Peyer's patch (tissue), 4 donors: ENCODE results near the gene ITGA2B. TPM values are rescaled to one million over a fixed set of nuclear protein-coding genes. Genes with fewer than 3 reads are reported as not detected.
"Not testable (repeated sequence)": the region's sequence is repeated elsewhere in the genome, so short reads cannot be mapped to it uniquely, and the experiment has no call there.

Experiments
- DNase-seq, 3 donors: peaks; one replicate each; pipeline ENCODE4 v3.0.0-alpha.2; 2017 to 2019
- H3K27ac ChIP-seq, 4 donors: fragments of 200-600 bp; sonication (generic); one replicate each; pipeline ENCODE4 v1.5.1; 2016 to 2019
- H3K27me3 ChIP-seq, 2 donors: fragments of 200-600 bp; sonication (generic); one replicate each; pipeline ENCODE4 v1.5.1; 2019
- H3K36me3 ChIP-seq, 3 donors: fragments of 200-600 bp; sonication (generic); one replicate each; pipeline ENCODE4 v1.5.1; 2016 to 2019
- H3K4me1 ChIP-seq, 4 donors: fragments of 200-600 bp; sonication (generic); one replicate each; pipeline ENCODE4 v1.5.1; 2016 to 2019
- H3K4me3 ChIP-seq, 4 donors: fragments of 200-600 bp; sonication (generic); 1 replicate in 3 of 4; 2 replicates in 1 of 4; pipeline ENCODE4 v1.5.1; 2016 to 2019; ENCODE audit warnings: mild to moderate bottlenecking in 1 of 4
- H3K9me3 ChIP-seq, 4 donors: fragments of 200-600 bp; sonication (generic); one replicate each; pipeline ENCODE4 v1.5.1; 2016 to 2019; ENCODE audit warnings: mild to moderate bottlenecking in 1 of 4
- POLR2A ChIP-seq, 2 donors: fragments of 450-650 bp; IDR thresholded peaks; one replicate each; pipeline ENCODE4 v1.5.1; 2017; ENCODE audit warnings: antibody characterized with exemption in 2 of 2, mild to moderate bottlenecking in 2 of 2, moderate library complexity in 2 of 2
- total RNA-seq, 4 donors: library from RNA; depleted of rRNA; stranded (reverse); fragments of >200 nt; gene quantifications; one replicate each; pipeline ENCODE4 v1.1.0, GENCODE V29; 2016
- TF ChIP-seq, protein P1 (sequence below), 6 experiments: fragments of 450-650 bp in 4 of 6; fragments of 200-600 bp in 2 of 6; sonication (generic) in 1 of 6; IDR thresholded peaks; one replicate each; pipeline ENCODE4 v1.5.1; 2017 to 2019; ENCODE audit warnings: antibody characterized with exemption in 6 of 6, mild to moderate bottlenecking in 3 of 6, moderate library complexity in 1 of 6

The ITGA2B gene
- total RNA-seq, 4 donors from 2014 or later = 2.5 TPM; not detected in 3

DNA sequence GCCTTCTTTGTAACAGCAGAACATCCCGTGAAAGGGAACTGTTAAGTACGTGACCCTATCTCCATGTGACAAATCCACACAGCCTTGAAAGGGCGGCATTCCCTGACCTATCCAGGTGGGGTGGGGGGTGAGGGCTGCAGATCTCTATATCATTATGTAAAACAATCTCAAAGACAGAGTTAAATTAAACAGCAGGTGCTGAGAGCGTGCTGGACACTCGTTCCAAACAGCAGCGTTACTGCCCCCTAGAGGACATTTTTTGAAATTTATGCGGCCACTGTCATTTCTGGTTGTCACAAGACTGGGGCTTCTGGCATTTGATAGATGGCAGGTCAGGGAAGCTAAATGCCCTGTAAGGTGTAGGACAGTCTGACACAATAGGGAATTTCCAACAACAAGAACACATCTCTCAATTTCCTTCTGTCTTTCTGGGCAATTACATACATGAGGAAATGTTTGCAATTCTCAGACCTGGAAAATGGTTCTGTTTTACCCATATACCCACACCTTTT is 58.1 kb downstream of the ITGA2B start:
- H3K9me3 ChIP-seq = no peaks in the 10 kb centered on the region
- no peaks in the 10 kb centered on the region for H3K27me3 ChIP-seq
- peak; percentile 57 to 92 (median 85) for DNase-seq
- no peak for TF ChIP-seq POLR2A (IDR thresholded peaks at IDR 0.05)
- TF ChIP-seq, protein P1, sequence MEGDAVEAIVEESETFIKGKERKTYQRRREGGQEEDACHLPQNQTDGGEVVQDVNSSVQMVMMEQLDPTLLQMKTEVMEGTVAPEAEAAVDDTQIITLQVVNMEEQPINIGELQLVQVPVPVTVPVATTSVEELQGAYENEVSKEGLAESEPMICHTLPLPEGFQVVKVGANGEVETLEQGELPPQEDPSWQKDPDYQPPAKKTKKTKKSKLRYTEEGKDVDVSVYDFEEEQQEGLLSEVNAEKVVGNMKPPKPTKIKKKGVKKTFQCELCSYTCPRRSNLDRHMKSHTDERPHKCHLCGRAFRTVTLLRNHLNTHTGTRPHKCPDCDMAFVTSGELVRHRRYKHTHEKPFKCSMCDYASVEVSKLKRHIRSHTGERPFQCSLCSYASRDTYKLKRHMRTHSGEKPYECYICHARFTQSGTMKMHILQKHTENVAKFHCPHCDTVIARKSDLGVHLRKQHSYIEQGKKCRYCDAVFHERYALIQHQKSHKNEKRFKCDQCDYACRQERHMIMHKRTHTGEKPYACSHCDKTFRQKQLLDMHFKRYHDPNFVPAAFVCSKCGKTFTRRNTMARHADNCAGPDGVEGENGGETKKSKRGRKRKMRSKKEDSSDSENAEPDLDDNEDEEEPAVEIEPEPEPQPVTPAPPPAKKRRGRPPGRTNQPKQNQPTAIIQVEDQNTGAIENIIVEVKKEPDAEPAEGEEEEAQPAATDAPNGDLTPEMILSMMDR (IDR thresholded peaks at IDR 0.05) = peak; percentile 76 to 89 (median 82)
- no peak overlapping the region for H3K4me3 ChIP-seq
- no peak overlapping the region for H3K27ac ChIP-seq
- peaks cover 0 to 9% (median 4%) of the 10 kb centered on the region in 4 donors for H3K4me1 ChIP-seq
- H3K36me3 ChIP-seq = no peaks in the 10 kb centered on the region

DNA sequence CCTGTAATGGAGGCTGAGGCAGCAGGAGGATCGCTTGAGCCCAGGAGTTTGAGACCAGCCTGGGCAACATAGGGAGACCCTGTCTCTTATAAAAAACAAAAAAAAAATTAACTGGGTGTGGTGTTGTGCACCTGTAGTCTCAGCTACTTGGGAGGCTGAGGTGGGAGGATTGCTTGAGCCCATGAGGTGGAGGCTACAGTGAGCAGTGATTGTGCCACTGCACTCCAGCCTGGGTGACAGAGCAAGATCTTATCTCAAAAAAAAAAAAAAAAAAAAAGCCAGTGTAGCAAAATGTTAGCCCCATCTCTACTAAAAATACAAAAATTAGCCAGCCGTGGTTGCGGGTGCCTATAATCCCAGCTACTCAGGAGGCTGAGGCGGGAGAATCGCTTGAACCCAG is 59.2 kb downstream of the ITGA2B start:
- not testable (repeated sequence) for H3K9me3 ChIP-seq, DNase-seq, H3K36me3 ChIP-seq, H3K27ac ChIP-seq, H3K27me3 ChIP-seq, H3K4me3 ChIP-seq
- H3K4me1 ChIP-seq = peaks cover 0 to 17% (median 4%) of the 10 kb centered on the region in 4 donors

DNA sequence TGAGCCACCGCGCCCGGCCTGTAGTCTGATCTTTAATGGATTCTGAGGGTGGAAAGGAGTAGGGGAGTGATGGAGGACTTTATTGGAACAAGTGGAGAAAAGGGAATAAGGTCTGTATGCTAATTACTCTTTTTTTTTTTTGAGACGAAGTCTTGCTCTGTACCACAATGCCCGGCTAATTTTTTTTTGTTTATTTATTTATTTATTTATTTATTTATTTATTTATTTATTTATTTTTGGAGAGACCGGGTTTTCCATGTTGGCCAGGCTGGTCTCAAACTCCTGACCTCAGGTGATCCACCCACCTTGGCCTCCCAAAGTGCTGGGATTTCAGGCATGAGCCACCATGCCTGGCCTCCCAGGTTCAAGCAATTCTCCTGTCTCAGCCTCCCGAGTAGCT is 59.9 kb downstream of the ITGA2B start:
- not testable (repeated sequence) for H3K4me3 ChIP-seq, DNase-seq, H3K36me3 ChIP-seq, H3K27ac ChIP-seq, H3K27me3 ChIP-seq, H3K9me3 ChIP-seq
- peaks cover 0 to 17% (median 2%) of the 10 kb centered on the region in 4 donors for H3K4me1 ChIP-seq

DNA sequence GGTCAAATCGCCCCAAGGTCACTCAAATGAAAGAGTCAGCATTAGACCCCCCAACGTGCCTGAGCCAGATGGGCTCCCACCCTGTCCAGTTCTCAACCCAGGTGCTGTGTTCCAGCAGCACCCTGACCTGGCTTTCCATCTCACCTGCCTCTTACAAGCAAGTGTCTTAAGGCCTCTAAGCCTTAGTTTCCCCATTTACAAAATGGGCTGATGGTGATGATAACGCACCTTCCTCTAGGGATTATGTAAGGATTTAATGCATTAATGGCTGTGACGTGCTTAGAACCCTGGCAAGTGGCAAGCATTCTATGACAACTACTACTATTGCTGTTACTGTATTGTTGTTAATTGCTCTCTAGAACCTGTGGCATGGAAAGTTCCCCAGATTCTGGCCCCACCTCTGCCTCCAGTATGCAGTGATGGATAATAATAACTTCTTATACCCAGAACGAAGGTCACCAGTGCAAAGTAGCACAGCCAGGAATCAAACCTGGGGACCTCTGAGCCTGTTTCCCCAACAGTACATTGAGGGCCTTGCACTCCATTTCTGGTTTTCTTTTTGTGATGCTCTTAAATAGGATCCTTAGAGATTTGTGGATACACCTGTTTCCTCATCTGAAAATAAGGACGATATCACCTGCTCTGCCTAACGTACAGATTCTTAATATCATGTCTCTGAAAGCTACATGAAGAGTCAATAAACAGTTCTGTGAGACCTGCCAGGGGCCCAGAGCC is 61.6 kb downstream of the ITGA2B start:
- H3K27ac ChIP-seq = no peak overlapping the region
- no peak for DNase-seq
- H3K4me1 ChIP-seq = peaks cover 0 to 29% (median 7%) of the 10 kb centered on the region in 4 donors
- H3K4me3 ChIP-seq = no peak overlapping the region
- TF ChIP-seq, protein P1 (IDR thresholded peaks at IDR 0.05) = no peak
- no peak for TF ChIP-seq POLR2A (IDR thresholded peaks at IDR 0.05)
- H3K9me3 ChIP-seq = no peaks in the 10 kb centered on the region
- H3K36me3 ChIP-seq = no peaks in the 10 kb centered on the region
- H3K27me3 ChIP-seq = no peaks in the 10 kb centered on the region

DNA sequence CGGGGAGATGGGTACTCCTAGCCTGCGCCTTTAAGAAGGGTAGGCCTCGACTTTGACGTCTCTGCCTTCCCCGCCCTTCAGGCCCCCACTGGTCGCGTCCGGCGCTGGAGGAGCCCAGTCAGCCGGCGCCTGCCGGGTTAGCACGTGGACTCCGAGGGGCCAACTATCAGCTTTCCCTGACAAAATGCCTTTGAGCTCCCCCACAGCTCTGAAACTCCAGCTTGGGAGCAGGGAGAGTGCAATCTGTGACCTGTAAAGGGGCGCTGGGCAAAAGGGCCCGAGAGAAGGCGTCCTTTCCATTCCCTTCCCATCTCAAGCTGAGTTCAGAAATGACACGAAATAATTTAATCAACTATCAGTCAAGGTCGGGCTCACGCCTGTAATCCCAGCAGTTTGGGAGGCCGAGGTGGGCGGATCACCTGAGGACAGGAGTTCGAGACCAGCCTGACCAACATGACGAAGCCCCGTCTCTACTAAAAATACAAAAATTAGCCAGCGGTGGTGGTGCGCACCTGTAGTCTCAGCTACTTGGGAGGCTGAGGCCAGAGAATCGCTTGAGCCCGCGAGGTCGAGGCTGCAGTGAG is 62.5 kb downstream of the ITGA2B start:
- peak overlapping the region; percentile 91 to 99 (median 94) for H3K27ac ChIP-seq
- TF ChIP-seq POLR2A (IDR thresholded peaks at IDR 0.05) = no peak
- TF ChIP-seq, protein P1 (IDR thresholded peaks at IDR 0.05) = peak in 3 of 6 experiments; percentile 20 to 61 (median 20)

DNA sequence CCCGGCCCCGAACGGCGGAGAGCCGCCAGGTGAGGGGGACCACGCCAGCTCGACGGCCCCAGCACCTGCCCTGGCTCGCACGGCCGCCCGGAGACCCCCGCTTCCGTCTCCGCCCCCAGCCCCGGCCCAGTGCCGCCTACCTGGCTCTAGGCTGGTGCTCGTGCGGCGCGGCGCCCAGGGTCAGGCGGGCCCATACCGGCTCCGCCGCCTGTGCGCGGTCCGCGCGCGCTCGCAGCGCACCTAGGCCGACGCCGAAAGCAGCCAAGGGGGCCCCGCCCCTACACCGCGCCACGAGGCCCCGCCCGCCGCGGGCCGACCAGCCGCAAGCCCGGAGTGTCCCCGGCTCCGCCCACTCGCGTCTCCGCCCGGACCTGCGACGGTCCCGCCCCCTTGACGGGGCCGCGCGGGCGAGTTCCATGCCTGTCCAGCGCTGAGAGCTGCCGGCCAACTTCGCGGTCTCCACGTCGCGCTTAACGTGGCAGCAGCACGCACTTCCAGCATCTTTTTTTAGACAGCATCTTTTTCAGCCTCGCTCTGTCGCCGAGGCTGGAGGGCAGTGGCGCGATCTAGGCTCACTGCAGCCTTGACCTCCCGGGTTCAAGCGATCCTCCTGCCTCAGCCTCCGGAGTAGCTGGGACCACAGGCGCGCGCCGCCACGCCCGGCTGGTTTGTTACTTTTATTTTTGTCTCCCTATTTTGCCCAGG is 64.7 kb downstream of the ITGA2B start, which contains the start of gene SLC25A39:
Gene SLC25A39 (minus strand): TSS at position 253 of the 705 bp plus-strand sequence. CDS start 1,261 bp downstream, outside the sequence.
- Histone ChIP-seq H3K4me1 (peaks cover 0 to 28% (median 7%) of the 10 kb centered on the region in 4 donors), H3K27me3 (no peaks in the 10 kb centered on the region), H3K36me3 (peaks cover 0 to 27% (median 0%) of the 10 kb centered on the region in 3 donors), H3K27ac (peak within 1 kb of the TSS; percentile 91 to 99 (median 94)), H3K9me3 (no peaks in the 10 kb centered on the region), H3K4me3 (peak within 1 kb of the TSS; percentile 78 to 98 (median 95))
- peak; percentile 89 to 98 (median 97) for DNase-seq
- TF ChIP-seq, protein P1 (IDR thresholded peaks at IDR 0.05) = peak in 2 of 6 experiments; percentile 14 to 44
- peak; percentile 75 for TF ChIP-seq POLR2A (IDR thresholded peaks at IDR 0.05)

More for the DNA sequence above, 62.5 kb downstream of the ITGA2B start:
- Histone ChIP-seq H3K9me3 (no peaks in the 10 kb centered on the region), H3K36me3 (peaks cover 0 to 5% (median 0%) of the 10 kb centered on the region in 3 donors), H3K4me1 (peaks cover 0 to 32% (median 7%) of the 10 kb centered on the region in 4 donors), H3K27me3 (no peaks in the 10 kb centered on the region), H3K4me3 (peak overlapping the region; percentile 78 to 98 (median 95))
- DNase-seq = peak; percentile 96 to 99 (median 96)
